SHP77 (cell line): Measurements from ENCODE around the gene ARID4B.
"Not testable (repeated sequence)": the region's sequence is repeated elsewhere in the genome, so short reads cannot be mapped to it uniquely, and the experiment has no call there.

Experiments
- DNase-seq, 2 experiments: peaks; one replicate each; lab custom pipeline; 2025; lab: John Stamatoyannopoulos, UW

Gene ARID4B

GRCh38 chr1:235327559-235328270, at the start of gene ARID4B:
TSS of gene ARID4B (minus strand) at chr1:235328179. CDS start at chr1:235326919, 1,260 bp downstream.
- peak in 1 of 2 experiments; percentile 74 for DNase-seq

- no peak for DNase-seq
These were observed 48.1 kb upstream of the ARID4B start for GRCh38 chr1:235375919-235376605.

DNA sequence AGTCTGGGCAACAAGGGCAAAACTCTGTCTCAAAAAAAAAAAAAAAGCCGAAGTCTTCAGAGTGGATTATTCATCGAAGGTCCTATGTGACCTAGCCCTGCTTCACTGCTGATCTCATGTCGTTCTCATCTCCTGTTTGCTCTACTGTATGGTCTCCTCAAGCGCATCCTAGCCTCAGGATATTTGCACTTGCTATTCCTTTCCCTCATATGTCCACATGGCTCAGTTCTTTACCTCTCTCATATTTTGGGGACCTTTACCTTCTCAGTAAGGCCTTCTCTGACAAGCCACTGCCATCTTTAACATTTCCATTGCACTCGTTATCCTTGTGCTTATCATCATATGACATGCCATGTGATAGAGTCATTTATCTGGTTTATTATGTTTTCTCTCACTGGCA, 41.8 kb upstream of the ARID4B start:
- no peak for DNase-seq

- no peak for DNase-seq
These were observed 40.4 kb upstream of the ARID4B start for GRCh38 chr1:235368428-235368827.

- DNase-seq, result peak; percentile 97 to 98
These were observed 39.3 kb upstream of the ARID4B start, which contains the start of gene TBCE for GRCh38 chr1:235367000-235367908. TSS of gene TBCE (plus strand) at chr1:235367427. CDS start at chr1:235380050, 12,623 bp downstream.

DNA sequence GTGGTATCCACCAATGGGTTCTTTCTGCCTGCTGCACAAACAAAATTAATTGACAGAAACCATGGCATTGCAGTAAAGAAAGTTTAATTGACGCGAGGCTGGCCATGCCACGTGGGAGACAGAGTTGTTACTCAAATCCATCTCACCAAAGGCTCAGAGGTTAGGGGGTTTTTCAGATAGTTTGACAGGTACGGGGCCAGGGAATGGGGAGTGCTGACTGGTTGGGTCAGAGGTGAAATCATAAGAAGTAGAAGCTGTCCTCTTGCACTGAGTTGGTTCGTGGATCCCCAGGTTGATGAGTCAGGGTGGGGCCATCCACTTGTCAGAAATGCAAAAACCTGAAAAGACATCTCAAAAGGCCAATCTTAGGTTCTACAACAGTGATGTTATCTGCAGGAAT, 38.3 kb upstream of the ARID4B start:
- DNase-seq, result no peak

DNA sequence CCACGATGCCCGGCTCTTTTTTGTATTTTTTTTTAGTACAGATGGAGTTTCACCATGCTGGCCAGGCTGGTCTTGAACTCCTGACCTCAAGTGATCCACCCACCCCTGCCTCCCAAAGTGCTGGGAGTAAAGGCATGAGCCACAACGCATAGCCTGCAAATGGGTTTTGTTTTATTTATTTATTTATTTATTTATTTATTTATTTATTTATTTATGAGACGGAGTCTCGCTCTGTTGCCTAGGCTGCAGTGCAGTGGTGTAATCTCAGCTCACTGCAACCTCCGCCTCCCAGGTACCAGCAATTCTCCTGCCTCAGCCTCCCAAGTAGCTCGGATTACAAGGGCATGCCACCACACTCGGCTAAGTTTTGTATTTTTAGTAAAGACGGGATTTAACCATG, 36.2 kb upstream of the ARID4B start:
- not testable (repeated sequence) for DNase-seq

- DNase-seq, result no peak
These were observed 30.9 kb upstream of the ARID4B start for GRCh38 chr1:235358899-235359298.

DNA sequence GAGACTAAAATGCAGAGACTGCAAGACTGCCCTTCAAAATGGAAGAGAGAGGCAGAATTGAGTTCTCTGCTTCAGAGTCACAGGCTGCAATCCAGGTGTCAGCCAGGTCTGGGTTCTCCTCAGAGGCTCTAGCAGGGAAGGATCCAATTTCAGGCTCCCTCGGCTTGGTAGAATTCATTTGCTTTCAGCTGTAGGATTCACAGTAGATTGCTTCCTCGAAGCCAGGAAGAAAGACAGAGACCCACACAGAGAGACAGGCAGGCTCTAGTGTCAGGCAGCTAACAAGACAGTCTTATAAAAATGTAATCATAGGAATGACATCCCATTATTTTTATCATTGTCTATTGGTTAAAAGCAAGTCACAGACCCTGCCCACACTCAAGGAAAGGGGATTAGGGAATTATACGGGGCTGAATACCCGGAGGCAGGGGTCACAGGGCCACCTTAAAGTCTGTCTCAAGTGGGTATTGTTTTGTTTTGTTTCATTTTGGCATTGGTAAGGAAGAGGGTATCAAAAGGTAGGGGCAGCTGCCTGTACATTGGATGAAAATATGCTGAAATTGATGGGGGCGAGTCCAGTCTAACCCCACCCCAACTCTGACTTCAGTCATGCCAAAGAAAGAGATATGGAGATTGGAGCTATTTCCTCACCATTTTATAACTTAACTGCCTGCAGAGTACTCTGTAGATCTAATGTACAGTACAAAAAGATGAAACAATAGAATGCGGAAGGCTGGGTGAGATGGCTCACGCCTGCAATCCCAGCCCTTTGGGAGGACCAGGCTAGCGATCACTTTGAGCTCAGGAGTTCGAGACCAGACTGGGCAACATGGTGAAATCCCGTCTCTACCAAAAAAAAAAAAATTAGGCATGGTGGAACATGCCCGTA, 29.8 kb upstream of the ARID4B start:
- DNase-seq, result no peak

GRCh38 chr1:235351898-235352297, 23.9 kb upstream of the ARID4B start:
- DNase-seq, result no peak

DNA sequence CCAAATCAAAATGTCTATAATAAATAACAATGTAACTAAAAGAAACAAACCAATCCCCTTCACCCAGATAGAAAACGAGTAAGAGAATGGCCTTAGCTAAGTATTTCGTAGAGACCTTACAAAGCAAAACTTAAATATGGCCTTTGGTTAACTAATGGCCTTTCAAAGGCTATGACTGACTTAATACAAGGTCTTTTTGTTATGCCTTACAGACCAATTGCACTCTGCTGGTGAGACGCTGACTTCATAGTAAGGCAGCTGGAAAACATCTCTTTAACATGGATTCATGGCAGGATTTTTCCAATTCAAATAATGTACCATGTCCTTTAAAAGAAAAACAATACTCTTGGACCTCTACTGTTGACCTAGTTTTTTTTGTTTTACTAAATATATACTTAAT, 23.5 kb upstream of the ARID4B start:
- no peak for DNase-seq

DNA sequence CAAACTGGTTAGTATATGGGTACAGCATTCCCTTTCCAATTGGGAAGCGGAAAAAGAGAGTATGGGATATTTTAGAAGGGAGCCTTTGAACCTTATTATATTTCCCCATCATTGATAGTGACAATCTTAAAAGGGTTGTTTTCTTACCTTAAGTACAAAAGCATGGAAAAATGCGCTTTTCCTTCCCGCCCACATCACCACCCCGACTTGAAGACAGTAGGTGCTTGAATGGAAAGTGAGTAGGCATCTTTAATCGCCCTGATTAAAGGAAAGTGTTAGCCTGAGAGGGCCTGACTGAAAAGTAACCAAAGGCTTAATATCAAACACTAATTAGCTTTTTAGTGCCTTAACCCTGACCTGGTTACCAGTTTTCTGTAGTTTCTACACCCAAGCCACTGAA, 15.7 kb upstream of the ARID4B start:
- no peak for DNase-seq

GRCh38 chr1:235342471-235342870, 14.5 kb upstream of the ARID4B start:
- DNase-seq, result no peak

DNA sequence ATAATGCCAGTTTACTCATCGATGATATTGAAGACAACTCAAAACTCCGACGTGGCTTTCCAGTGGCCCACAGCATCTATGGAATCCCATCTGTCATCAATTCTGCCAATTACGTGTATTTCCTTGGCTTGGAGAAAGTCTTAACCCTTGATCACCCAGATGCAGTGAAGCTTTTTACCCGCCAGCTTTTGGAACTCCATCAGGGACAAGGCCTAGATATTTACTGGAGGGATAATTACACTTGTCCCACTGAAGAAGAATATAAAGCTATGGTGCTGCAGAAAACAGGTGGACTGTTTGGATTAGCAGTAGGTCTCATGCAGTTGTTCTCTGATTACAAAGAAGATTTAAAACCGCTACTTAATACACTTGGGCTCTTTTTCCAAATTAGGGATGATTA, 14.1 kb upstream of the ARID4B start:
- DNase-seq, result no peak

DNA sequence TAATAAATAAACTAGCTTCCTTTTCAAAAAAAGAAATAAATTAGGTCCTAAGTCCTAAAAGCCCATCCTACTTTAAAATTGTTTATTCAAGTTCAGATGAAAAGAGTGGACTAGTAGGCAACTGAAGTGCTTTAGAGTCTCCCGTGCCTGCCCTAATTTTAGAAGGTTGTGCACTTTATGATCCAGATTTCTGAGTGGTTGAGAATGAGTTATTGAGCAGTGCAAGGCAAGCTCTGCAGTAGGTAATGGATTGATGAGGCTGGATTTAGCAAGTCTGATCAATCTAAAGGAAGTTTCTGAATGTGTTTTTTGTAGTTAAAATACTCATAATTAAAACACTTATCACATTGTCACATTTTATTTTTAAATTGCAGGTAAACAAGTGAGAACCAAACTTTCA, 13.4 kb upstream of the ARID4B start:
- DNase-seq, result no peak

GRCh38 chr1:235339746-235340145, 11.8 kb upstream of the ARID4B start:
- no peak for DNase-seq

GRCh38 chr1:235336903-235337302, 8.9 kb upstream of the ARID4B start:
- DNase-seq, result no peak

GRCh38 chr1:235331401-235331800, 3.4 kb upstream of the ARID4B start:
- DNase-seq, result no peak

GRCh38 chr1:235330918-235331285, 2.9 kb upstream of the ARID4B start:
- no peak for DNase-seq

GRCh38 chr1:235329139-235329902, 1.3 kb upstream of the ARID4B start:
- peak in 1 of 2 experiments; percentile 20 for DNase-seq
